Endothelial cell of umbilical vein (primary cell): ENCODE data around the gene C5AR2. TPM values are rescaled to one million over a fixed set of nuclear protein-coding genes. Genes with fewer than 3 reads are reported as not detected.

Experiments
- BruUV-seq: library from RNA; stranded (reverse); fragments of 400-500 nt; replicated peaks from 2 replicates; lab custom pipeline; 2021; lab: Mats Ljungman, UMichigan
- CTCF ChIA-PET: fragments of 300-600, 350-600 bp; sonication (Branson Sonifier 250); formaldehyde crosslinking; loops from one replicate; lab custom pipeline; 2021; ENCODE audit warnings: antibody characterized with exemption, inconsistent platforms; lab: Charles Lee
- POLR2A ChIA-PET: fragments of 300-600, 350-600 bp; sonication (Branson Sonifier 250); formaldehyde crosslinking; loops from one replicate; lab custom pipeline; 2021; ENCODE audit warnings: antibody characterized with exemption, inconsistent platforms; lab: Charles Lee
- DNase-seq: peaks from one replicate; pipeline ENCODE4 v3.0.0-alpha.2; 2011; ENCODE audit warnings: low read depth, low spot score
- FAIRE-seq: peaks from 2 replicates; lab custom pipeline; 2011; peaks lifted over from hg19 to GRCh38; lab: Jason Lieb, UNC
- H2AFZ ChIP-seq: 2 replicates; pipeline ENCODE4 v1.6.0; 2012; ENCODE audit warnings: low read depth, low read length, control low read depth, inconsistent platforms
- H3K27ac ChIP-seq: 2 replicates; pipeline ENCODE4 v1.5.1; 2011; ENCODE audit warnings: low read depth, mild to moderate bottlenecking, control low read depth, low read length, moderate library complexity; ENCODE audit not compliant: insufficient read depth
- H3K27me3 ChIP-seq, 2 experiments: 2 replicates each; pipeline versions ENCODE4 v1.6.0 to v1.6.1; 2011; ENCODE audit warnings: low read length in 2 of 2, mixed read lengths in 1 of 2; ENCODE audit not compliant: control insufficient read depth in 2 of 2, insufficient read depth in 2 of 2
- H3K36me3 ChIP-seq, 2 experiments: 2 replicates in 1 of 2; 3 replicates in 1 of 2; pipeline ENCODE4 v1.5.1; 2011; ENCODE audit warnings: low read length in 2 of 2, mild to moderate bottlenecking in 1 of 2, moderate library complexity in 1 of 2; ENCODE audit not compliant: control insufficient read depth in 2 of 2, insufficient read depth in 2 of 2; ENCODE audit errors: extremely low read depth in 1 of 2
- H3K4me1 ChIP-seq: 3 replicates; pipeline ENCODE4 v1.5.1; 2011; ENCODE audit warnings: mild to moderate bottlenecking, low read length; ENCODE audit not compliant: control insufficient read depth, insufficient read depth; ENCODE audit errors: extremely low read depth
- H3K4me2 ChIP-seq: 2 replicates; pipeline ENCODE4 v1.6.1; 2011; ENCODE audit warnings: low read length, control low read depth, mixed read lengths; ENCODE audit not compliant: insufficient read depth
- H3K4me3 ChIP-seq, 3 experiments: fragments of 200-600 bp in 1 of 3; sonication (generic), shearing (Covaris generic) in 1 of 3; replicated peaks in 1 of 3; 2 replicates each; pipeline ENCODE4 v1.5.1; 2011 to 2016; ENCODE audit warnings: control low read depth in 3 of 3, low read length in 3 of 3, mild to moderate bottlenecking in 2 of 3, inconsistent platforms in 1 of 3, low read depth in 1 of 3, moderate library complexity in 1 of 3; ENCODE audit not compliant: insufficient read depth in 1 of 3
- H3K79me2 ChIP-seq: 2 replicates; pipeline ENCODE4 v1.6.0; 2012; ENCODE audit warnings: low read length, inconsistent platforms; ENCODE audit not compliant: control insufficient read depth, insufficient read depth
- H3K9ac ChIP-seq: replicated peaks from 2 replicates; pipeline ENCODE3; 2011; ENCODE audit warnings: low read length, control low read depth; ENCODE audit not compliant: insufficient read depth; ENCODE audit errors: extremely low read depth
- H3K9me1 ChIP-seq: replicated peaks from 3 replicates; pipeline ENCODE4 v1.6.0; 2011; ENCODE audit warnings: mild to moderate bottlenecking, low read length; ENCODE audit not compliant: control insufficient read depth, insufficient read depth; ENCODE audit errors: extremely low read depth
- H3K9me3 ChIP-seq: replicated peaks from 2 replicates; pipeline ENCODE4 v1.5.1; 2012; ENCODE audit warnings: low read length, inconsistent platforms; ENCODE audit not compliant: control insufficient read depth, insufficient read depth
- H4K20me1 ChIP-seq: replicated peaks from 2 replicates; pipeline ENCODE3; 2011; ENCODE audit warnings: mild to moderate bottlenecking, low read length; ENCODE audit not compliant: control insufficient read depth, insufficient read depth; ENCODE audit errors: extremely low read depth
- EZH2 ChIP-seq: IDR thresholded peaks from 2 replicates; pipeline ENCODE4 v1.6.1; 2012; ENCODE audit warnings: borderline replicate concordance, low read depth, mild to moderate bottlenecking, moderate library complexity, low read length, inconsistent platforms; ENCODE audit not compliant: severe bottlenecking
- FOS ChIP-seq: IDR thresholded peaks from 2 replicates; pipeline ENCODE4 v1.6.1; 2011; ENCODE audit warnings: mild to moderate bottlenecking, low read length, moderate library complexity, borderline replicate concordance; ENCODE audit not compliant: insufficient read depth
- GATA2 ChIP-seq: IDR thresholded peaks from 2 replicates; pipeline ENCODE4 v1.7.0; 2011; ENCODE audit warnings: low read depth, mild to moderate bottlenecking, moderate library complexity, mixed read lengths, low read length; ENCODE audit not compliant: insufficient read length, insufficient read depth
- JUN ChIP-seq: IDR thresholded peaks from 2 replicates; pipeline ENCODE4 v1.6.1; 2011; ENCODE audit warnings: borderline replicate concordance, low read depth; ENCODE audit not compliant: insufficient read length, insufficient read depth
- MYC ChIP-seq: IDR thresholded peaks from one replicate; pipeline ENCODE4 v1.6.1; 2011; ENCODE audit warnings: mild to moderate bottlenecking, low read depth, low read length
- POLR2A ChIP-seq: IDR thresholded peaks from 2 replicates; pipeline ENCODE4 v1.6.1; 2012; ENCODE audit warnings: low read depth, mild to moderate bottlenecking, control low read depth, low read length
- POLR2AphosphoS5 ChIP-seq: IDR thresholded peaks from 2 replicates; pipeline ENCODE4 v1.6.1; 2012; ENCODE audit warnings: low read depth, mild to moderate bottlenecking, control low read depth, low read length, moderate library complexity; ENCODE audit not compliant: insufficient read depth
- dilution Hi-C: fragments of 300-500 bp; cut with MboI; formaldehyde crosslinking; loops from one replicate; pipeline ENCODE4 v1.15.0; 2019; ENCODE audit warnings: low sequenced_read_pairs; ENCODE audit not compliant: extremely low pct_ligation_motif_present
- intact Hi-C: fragments of 100-400 bp; cut with micrococcal nuclease; formaldehyde crosslinking; loops from one replicate; pipeline ENCODE4 v1.10.0; 2022
- polyA plus RNA-seq, 4 experiments: library from polyadenylated mRNA; depleted of rRNA in 3 of 4; stranded (reverse) in 3 of 4; unstranded in 1 of 4; fragments of >200 nt; gene quantifications; 2 replicates each; pipeline versions ENCODE4 v1.2.1 to v1.2.3, GENCODE V29; 2011 to 2012; ENCODE audit warnings: missing spikeins in 1 of 4
- total RNA-seq: library from RNA; stranded (reverse); gene quantifications from 2 replicates; pipeline ENCODE4 v1.2.3, GENCODE V29; 2021
- TF ChIP-seq, protein P1 (sequence below): IDR thresholded peaks from 2 replicates; pipeline ENCODE4 v1.6.1; 2011; ENCODE audit not compliant: insufficient read depth, insufficient read length
- TF ChIP-seq, protein P2 (sequence below), 2 donors: IDR thresholded peaks; 1 replicate in 1 of 2; 2 replicates in 1 of 2; pipeline ENCODE4 v1.5.1; 2011; ENCODE audit warnings: low read length in 2 of 2, mild to moderate bottlenecking in 2 of 2, moderate library complexity in 2 of 2, control low read depth in 1 of 2, inconsistent platforms in 1 of 2, low read depth in 1 of 2; ENCODE audit not compliant: insufficient read depth in 1 of 2; ENCODE audit errors: extremely low read depth in 1 of 2

Gene C5AR2
- total and polyA plus RNA-seq, 2 donors (not counting 3 experiments of a cell fraction or from before 2014, with no cell fraction given): not detected

DNA sequence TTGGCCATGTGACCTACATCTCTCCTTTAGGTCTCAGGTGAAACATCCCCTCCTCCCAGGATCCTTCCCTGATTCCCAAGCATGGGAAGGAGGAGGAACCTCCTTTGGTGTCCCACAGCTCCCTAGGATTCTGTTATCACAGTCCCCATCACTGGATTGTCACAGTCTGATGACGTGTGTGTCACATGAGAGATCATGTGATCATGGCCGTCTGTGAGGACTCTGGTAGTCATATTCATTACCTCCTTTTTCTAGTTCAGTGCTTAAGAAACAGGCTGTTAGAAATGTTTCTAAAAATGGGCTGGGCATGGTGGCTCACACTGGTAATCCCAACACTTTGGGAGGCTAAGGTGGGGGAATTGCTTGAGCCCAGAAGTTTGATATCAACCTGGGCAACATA lies 20.1 kb downstream of the C5AR2 start:
- no peak overlapping the region for H3K9ac ChIP-seq
- H3K4me1 ChIP-seq: peaks cover 6% of the 10 kb centered on the region
- CTCF ChIA-PET: no interaction called here
- peaks cover 28% of the 10 kb centered on the region for H3K79me2 ChIP-seq
- TF ChIP-seq POLR2AphosphoS5 (no peak), EZH2 (no peak), FOS (no peak), JUN (no peak), POLR2A (no peak), GATA2 (no peak), MYC (no peak)
- TF ChIP-seq, protein P1, sequence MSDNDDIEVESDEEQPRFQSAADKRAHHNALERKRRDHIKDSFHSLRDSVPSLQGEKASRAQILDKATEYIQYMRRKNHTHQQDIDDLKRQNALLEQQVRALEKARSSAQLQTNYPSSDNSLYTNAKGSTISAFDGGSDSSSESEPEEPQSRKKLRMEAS: no peak
- TF ChIP-seq, protein P2, sequence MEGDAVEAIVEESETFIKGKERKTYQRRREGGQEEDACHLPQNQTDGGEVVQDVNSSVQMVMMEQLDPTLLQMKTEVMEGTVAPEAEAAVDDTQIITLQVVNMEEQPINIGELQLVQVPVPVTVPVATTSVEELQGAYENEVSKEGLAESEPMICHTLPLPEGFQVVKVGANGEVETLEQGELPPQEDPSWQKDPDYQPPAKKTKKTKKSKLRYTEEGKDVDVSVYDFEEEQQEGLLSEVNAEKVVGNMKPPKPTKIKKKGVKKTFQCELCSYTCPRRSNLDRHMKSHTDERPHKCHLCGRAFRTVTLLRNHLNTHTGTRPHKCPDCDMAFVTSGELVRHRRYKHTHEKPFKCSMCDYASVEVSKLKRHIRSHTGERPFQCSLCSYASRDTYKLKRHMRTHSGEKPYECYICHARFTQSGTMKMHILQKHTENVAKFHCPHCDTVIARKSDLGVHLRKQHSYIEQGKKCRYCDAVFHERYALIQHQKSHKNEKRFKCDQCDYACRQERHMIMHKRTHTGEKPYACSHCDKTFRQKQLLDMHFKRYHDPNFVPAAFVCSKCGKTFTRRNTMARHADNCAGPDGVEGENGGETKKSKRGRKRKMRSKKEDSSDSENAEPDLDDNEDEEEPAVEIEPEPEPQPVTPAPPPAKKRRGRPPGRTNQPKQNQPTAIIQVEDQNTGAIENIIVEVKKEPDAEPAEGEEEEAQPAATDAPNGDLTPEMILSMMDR (IDR thresholded peaks at IDR 0.05; ENCODE audit: extremely low read depth in 1 of 2, insufficient read depth in 1 of 2, low read depth in 1 of 2, low read length in 2 of 2): no peak
- H2AFZ ChIP-seq: no peak overlapping the region
- no peaks in the 10 kb centered on the region for H4K20me1 ChIP-seq
- dilution Hi-C loops: no loop called here
- H3K9me1 ChIP-seq: no peaks in the 10 kb centered on the region
- DNase-seq: no peak
- no peak overlapping the region for H3K4me3 ChIP-seq
- intact Hi-C loops: no loop called here
- no peaks in the 10 kb centered on the region for H3K27me3 ChIP-seq
- H3K4me2 ChIP-seq: no peak overlapping the region
- BruUV-seq: no TSS peak
- no peak overlapping the region for H3K27ac ChIP-seq
- H3K9me3 ChIP-seq: no peaks in the 10 kb centered on the region
- POLR2A ChIA-PET: no interaction called here
- peaks cover 4 to 17% of the 10 kb centered on the region in 2 experiments for H3K36me3 ChIP-seq
- no peak for FAIRE-seq
